Neural progenitor cell (in vitro differentiated cells): ENCODE measurements around the gene HECTD3. TPM values are rescaled to one million over a fixed set of nuclear protein-coding genes. Genes with fewer than 3 reads are reported as not detected.

Experiments
- DNase-seq: peaks from one replicate; pipeline ENCODE4 v3.0.0-alpha.2; 2016; ENCODE audit warnings: low spot score
- H2AFZ ChIP-seq: fragments of 200-600 bp; sonication (generic); replicated peaks from 2 replicates; pipeline ENCODE4 v1.6.1; 2016; ENCODE audit warnings: antibody characterized with exemption
- H3F3A ChIP-seq: fragments of 200-600 bp; sonication (generic); 2 replicates; pipeline ENCODE4 v1.6.1; 2016; ENCODE audit warnings: antibody characterized with exemption, low read depth
- H3K27ac ChIP-seq: fragments of 200-600 bp; sonication (generic); 2 replicates; pipeline ENCODE4 v1.5.1; 2016; ENCODE audit warnings: mild to moderate bottlenecking
- H3K27me3 ChIP-seq: fragments of 200-600 bp; sonication (generic); 2 replicates; pipeline ENCODE4 v1.6.1; 2016; ENCODE audit warnings: mild to moderate bottlenecking, moderate library complexity
- H3K36me3 ChIP-seq: fragments of 200-600 bp; sonication (generic); 2 replicates; pipeline ENCODE4 v1.5.1; 2016
- H3K4me1 ChIP-seq: fragments of 200-600 bp; sonication (generic); 2 replicates; pipeline ENCODE4 v1.6.1; 2016; ENCODE audit warnings: mixed run types
- H3K4me2 ChIP-seq: fragments of 200-600 bp; sonication (generic); 2 replicates; pipeline ENCODE4 v1.6.1; 2016
- H3K4me3 ChIP-seq: fragments of 200-600 bp; sonication (generic); 2 replicates; pipeline ENCODE4 v1.5.1; 2016
- H3K79me2 ChIP-seq: fragments of 200-600 bp; sonication (generic); 2 replicates; pipeline ENCODE4 v1.6.1; 2016; ENCODE audit warnings: low read depth
- H3K9ac ChIP-seq: fragments of 200-600 bp; sonication (generic); 2 replicates; pipeline ENCODE4 v1.6.1; 2016
- H3K9me3 ChIP-seq: fragments of 200-600 bp; sonication (generic); 2 replicates; pipeline ENCODE4 v1.5.1; 2016; ENCODE audit warnings: low read depth
- H4K20me1 ChIP-seq: fragments of 200-600 bp; sonication (generic); 2 replicates; pipeline ENCODE4 v1.6.1; 2016; ENCODE audit warnings: low read depth
- H3K27ac Mint-ChIP-seq: 3 replicates; pipeline ENCODE4 v1.8.0; 2021; ENCODE audit warnings: mixed read lengths
- H3K27me3 Mint-ChIP-seq: 2 replicates; pipeline ENCODE4 v1.8.0; 2022; ENCODE audit warnings: low read depth, mild to moderate bottlenecking, inconsistent platforms, moderate library complexity, mixed read lengths; ENCODE audit not compliant: insufficient read depth
- H3K36me3 Mint-ChIP-seq: 3 replicates; pipeline ENCODE4 v1.8.0; 2021; ENCODE audit warnings: mixed read lengths
- H3K4me1 Mint-ChIP-seq: 3 replicates; pipeline ENCODE4 v1.8.0; 2021; ENCODE audit warnings: mixed read lengths
- H3K4me3 Mint-ChIP-seq: 3 replicates; pipeline ENCODE4 v1.8.0; 2021; ENCODE audit warnings: mild to moderate bottlenecking, moderate library complexity, mixed read lengths
- H3K9me3 Mint-ChIP-seq: 3 replicates; pipeline ENCODE4 v1.8.0; 2020; ENCODE audit warnings: mixed read lengths
- EZH2 ChIP-seq: fragments of 200-600 bp; sonication (generic); IDR thresholded peaks from 2 replicates; pipeline ENCODE4 v1.6.1; 2017; ENCODE audit warnings: antibody characterized with exemption, mild to moderate bottlenecking, moderate library complexity
- EZH2phosphoT487 ChIP-seq: fragments of 200-600 bp; sonication (generic); IDR thresholded peaks from 2 replicates; pipeline ENCODE4 v1.6.1; 2017; ENCODE audit warnings: antibody characterized with exemption
- total RNA-seq: library from RNA; depleted of rRNA; stranded (reverse); fragments of >200 nt; gene quantifications from 2 replicates; pipeline ENCODE4 v1.2.3, GENCODE V29; 2015; ENCODE audit warnings: low replicate concordance
- TF ChIP-seq, protein P1 (sequence below): fragments of 200-600 bp; sonication (generic); IDR thresholded peaks from 2 replicates; pipeline ENCODE4 v1.5.1; 2017; ENCODE audit warnings: antibody characterized with exemption, mild to moderate bottlenecking

HECTD3 gene
- total RNA-seq, 1 donor from 2014 or later, result 13.1 TPM

DNA sequence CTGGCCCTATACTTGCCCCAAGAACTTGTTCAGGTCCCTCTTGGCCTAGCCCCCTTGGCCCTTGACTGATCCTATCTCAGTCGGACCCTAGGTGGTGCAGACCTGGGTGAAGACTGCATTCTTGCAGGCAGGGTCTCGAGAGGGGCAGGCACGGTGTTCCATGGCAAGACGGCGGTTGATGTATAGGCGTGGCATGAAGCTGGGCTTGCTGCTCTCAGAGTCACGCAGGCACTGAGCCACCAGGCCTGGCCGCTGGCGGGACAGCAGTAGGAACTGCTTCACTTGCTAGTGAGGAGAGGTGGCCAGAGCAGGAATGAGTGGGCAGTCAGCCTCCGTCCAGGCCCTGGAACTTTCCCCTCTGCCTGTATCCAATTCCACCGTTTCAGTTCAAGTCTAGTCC, 3.8 kb downstream of the HECTD3 start:
- H3K4me2 ChIP-seq, result no peak overlapping the region
- no peaks in the 10 kb centered on the region for H3K9me3 ChIP-seq
- DNase-seq, result no peak
- no peak overlapping the region for H2AFZ ChIP-seq
- Mint-ChIP-seq H3K4me3 (no peak overlapping the region), H3K4me1 (peaks cover 18% of the 10 kb centered on the region), H3K36me3 (peaks cover 14% of the 10 kb centered on the region), H3K27me3 (no peaks in the 10 kb centered on the region), H3K9me3 (no peaks in the 10 kb centered on the region), H3K27ac (no peak overlapping the region)
- H3K27ac ChIP-seq, result no peak overlapping the region
- TF ChIP-seq EZH2, result no peak
- TF ChIP-seq, protein P1, sequence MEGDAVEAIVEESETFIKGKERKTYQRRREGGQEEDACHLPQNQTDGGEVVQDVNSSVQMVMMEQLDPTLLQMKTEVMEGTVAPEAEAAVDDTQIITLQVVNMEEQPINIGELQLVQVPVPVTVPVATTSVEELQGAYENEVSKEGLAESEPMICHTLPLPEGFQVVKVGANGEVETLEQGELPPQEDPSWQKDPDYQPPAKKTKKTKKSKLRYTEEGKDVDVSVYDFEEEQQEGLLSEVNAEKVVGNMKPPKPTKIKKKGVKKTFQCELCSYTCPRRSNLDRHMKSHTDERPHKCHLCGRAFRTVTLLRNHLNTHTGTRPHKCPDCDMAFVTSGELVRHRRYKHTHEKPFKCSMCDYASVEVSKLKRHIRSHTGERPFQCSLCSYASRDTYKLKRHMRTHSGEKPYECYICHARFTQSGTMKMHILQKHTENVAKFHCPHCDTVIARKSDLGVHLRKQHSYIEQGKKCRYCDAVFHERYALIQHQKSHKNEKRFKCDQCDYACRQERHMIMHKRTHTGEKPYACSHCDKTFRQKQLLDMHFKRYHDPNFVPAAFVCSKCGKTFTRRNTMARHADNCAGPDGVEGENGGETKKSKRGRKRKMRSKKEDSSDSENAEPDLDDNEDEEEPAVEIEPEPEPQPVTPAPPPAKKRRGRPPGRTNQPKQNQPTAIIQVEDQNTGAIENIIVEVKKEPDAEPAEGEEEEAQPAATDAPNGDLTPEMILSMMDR, result no peak
- no peak for TF ChIP-seq EZH2phosphoT487
- H3K36me3 ChIP-seq, result no peaks in the 10 kb centered on the region
- H3K79me2 ChIP-seq, result no peaks in the 10 kb centered on the region
- H3F3A ChIP-seq, result peaks cover 3% of the 10 kb centered on the region
- peaks cover 5% of the 10 kb centered on the region for H3K4me1 ChIP-seq
- no peak overlapping the region for H3K9ac ChIP-seq
- peaks cover 3% of the 10 kb centered on the region for H4K20me1 ChIP-seq
- H3K4me3 ChIP-seq, result no peak overlapping the region
- peaks cover 3% of the 10 kb centered on the region for H3K27me3 ChIP-seq

DNA sequence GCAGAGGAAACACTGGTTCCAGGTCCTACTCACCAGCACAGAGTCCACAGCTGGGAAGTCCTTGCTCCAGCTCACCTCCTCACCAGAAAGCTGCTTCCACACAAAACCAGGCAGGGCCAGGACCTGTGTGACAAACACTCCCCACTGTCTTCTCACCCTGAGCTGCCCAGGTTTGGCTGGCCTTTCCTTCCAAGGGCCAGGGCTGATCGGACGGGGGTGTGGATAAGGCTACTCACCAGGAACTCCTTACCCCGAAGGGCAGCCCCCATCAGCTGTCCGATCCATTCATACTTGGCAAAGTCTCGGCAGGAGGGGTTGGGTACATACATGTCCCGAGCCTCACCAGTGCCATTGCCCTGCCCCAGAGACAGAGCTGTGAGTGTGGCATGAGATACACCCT, 5.4 kb downstream of the HECTD3 start:
- H3K4me1 Mint-ChIP-seq, result peaks cover 9% of the 10 kb centered on the region
- no peak overlapping the region for H3K27ac Mint-ChIP-seq
- no peak overlapping the region for H3K4me3 ChIP-seq
- H3K79me2 ChIP-seq, result no peaks in the 10 kb centered on the region
- TF ChIP-seq EZH2phosphoT487 (no peak), EZH2 (no peak)
- TF ChIP-seq, protein P1, result no peak
- no peaks in the 10 kb centered on the region for H3F3A ChIP-seq
- no peaks in the 10 kb centered on the region for H3K4me1 ChIP-seq
- H3K36me3 Mint-ChIP-seq, result peaks cover 14% of the 10 kb centered on the region
- no peak for DNase-seq
- no peak overlapping the region for H3K4me3 Mint-ChIP-seq
- no peaks in the 10 kb centered on the region for H3K9me3 Mint-ChIP-seq
- no peak overlapping the region for H3K4me2 ChIP-seq
- no peak overlapping the region for H3K9ac ChIP-seq
- H2AFZ ChIP-seq, result no peak overlapping the region
- no peaks in the 10 kb centered on the region for H3K36me3 ChIP-seq
- peaks cover 3% of the 10 kb centered on the region for H4K20me1 ChIP-seq
- peaks cover 3% of the 10 kb centered on the region for H3K27me3 ChIP-seq
- no peak overlapping the region for H3K27ac ChIP-seq
- no peaks in the 10 kb centered on the region for H3K9me3 ChIP-seq
- no peaks in the 10 kb centered on the region for H3K27me3 Mint-ChIP-seq

DNA sequence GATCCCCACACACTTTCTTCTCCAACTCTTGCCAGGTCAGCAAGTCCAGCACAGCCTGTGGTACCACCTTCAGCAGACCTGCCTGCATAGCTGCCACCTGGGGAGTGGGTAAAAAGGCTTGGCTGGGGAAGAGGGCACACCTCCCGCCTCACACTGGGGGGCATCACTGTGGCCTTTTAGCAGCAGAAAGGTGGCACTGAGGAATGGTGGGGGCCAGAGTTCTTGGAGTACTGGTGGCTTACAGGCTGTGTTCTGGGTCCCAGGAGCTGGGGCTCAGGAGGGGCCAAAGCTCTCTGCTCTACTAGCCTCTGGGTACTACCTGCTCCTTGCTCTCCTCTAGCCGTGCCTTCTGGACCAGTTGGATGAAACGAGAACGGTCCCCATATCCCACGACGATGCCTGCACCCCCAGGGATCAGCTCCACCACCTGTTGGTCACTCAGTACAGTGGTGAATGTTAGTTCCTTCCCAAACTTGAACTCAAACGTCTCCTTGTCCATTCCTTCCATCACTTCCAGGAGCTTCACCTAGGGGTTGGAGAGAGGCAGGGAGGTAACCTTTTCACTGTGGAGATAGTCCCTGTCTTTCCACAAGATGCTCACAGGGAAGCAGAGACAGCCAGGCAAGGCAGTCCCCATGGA, 6.7 kb downstream of the HECTD3 start:
- peaks cover 11% of the 10 kb centered on the region for H3K36me3 Mint-ChIP-seq
- Histone ChIP-seq H3K36me3 (no peaks in the 10 kb centered on the region), H2AFZ (no peak overlapping the region), H3K4me3 (no peak overlapping the region), H3K4me1 (no peaks in the 10 kb centered on the region), H3F3A (no peaks in the 10 kb centered on the region), H3K27me3 (no peaks in the 10 kb centered on the region), H3K79me2 (no peaks in the 10 kb centered on the region), H3K4me2 (no peak overlapping the region), H4K20me1 (no peaks in the 10 kb centered on the region), H3K9ac (no peak overlapping the region), H3K27ac (no peak overlapping the region), H3K9me3 (no peaks in the 10 kb centered on the region)
- H3K27ac Mint-ChIP-seq, result no peak overlapping the region
- H3K9me3 Mint-ChIP-seq, result no peaks in the 10 kb centered on the region
- H3K4me3 Mint-ChIP-seq, result no peak overlapping the region
- no peaks in the 10 kb centered on the region for H3K27me3 Mint-ChIP-seq
- H3K4me1 Mint-ChIP-seq, result no peaks in the 10 kb centered on the region
- DNase-seq, result no peak
- TF ChIP-seq EZH2phosphoT487 (no peak), EZH2 (no peak)
- TF ChIP-seq, protein P1, result no peak
